HFF-Myc (cell line): ENCODE results near the gene TMEM50B.
"Not testable (repeated sequence)": the region's sequence is repeated elsewhere in the genome, so short reads cannot be mapped to it uniquely, and the experiment has no call there.

Experiments
- DNase-seq: peaks from one replicate; pipeline ENCODE4 v3.0.0-alpha.2; 2011; ENCODE audit warnings: low read depth; ENCODE audit errors: extremely low read depth
- H3K4me3 ChIP-seq: replicated peaks from 2 replicates; pipeline ENCODE4 v1.5.1; 2011; ENCODE audit warnings: low read depth, mild to moderate bottlenecking, control low read depth, low read length
- TF ChIP-seq, protein P1 (sequence below): IDR thresholded peaks from 2 replicates; pipeline ENCODE4 v1.5.1; 2012; ENCODE audit warnings: mild to moderate bottlenecking, low read depth, low read length, control low read depth; ENCODE audit errors: missing control alignments

The TMEM50B gene

GRCh38 chr21:33461538-33462250 is 18.1 kb downstream of the TMEM50B start:
- TF ChIP-seq, protein P1, sequence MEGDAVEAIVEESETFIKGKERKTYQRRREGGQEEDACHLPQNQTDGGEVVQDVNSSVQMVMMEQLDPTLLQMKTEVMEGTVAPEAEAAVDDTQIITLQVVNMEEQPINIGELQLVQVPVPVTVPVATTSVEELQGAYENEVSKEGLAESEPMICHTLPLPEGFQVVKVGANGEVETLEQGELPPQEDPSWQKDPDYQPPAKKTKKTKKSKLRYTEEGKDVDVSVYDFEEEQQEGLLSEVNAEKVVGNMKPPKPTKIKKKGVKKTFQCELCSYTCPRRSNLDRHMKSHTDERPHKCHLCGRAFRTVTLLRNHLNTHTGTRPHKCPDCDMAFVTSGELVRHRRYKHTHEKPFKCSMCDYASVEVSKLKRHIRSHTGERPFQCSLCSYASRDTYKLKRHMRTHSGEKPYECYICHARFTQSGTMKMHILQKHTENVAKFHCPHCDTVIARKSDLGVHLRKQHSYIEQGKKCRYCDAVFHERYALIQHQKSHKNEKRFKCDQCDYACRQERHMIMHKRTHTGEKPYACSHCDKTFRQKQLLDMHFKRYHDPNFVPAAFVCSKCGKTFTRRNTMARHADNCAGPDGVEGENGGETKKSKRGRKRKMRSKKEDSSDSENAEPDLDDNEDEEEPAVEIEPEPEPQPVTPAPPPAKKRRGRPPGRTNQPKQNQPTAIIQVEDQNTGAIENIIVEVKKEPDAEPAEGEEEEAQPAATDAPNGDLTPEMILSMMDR = no peak
- no peak for DNase-seq
- H3K4me3 ChIP-seq = no peak overlapping the region

- DNase-seq = no peak
- TF ChIP-seq, protein P1 = no peak
Measured at GRCh38 chr21:33458861-33459260, 20.9 kb downstream of the TMEM50B start.

DNA sequence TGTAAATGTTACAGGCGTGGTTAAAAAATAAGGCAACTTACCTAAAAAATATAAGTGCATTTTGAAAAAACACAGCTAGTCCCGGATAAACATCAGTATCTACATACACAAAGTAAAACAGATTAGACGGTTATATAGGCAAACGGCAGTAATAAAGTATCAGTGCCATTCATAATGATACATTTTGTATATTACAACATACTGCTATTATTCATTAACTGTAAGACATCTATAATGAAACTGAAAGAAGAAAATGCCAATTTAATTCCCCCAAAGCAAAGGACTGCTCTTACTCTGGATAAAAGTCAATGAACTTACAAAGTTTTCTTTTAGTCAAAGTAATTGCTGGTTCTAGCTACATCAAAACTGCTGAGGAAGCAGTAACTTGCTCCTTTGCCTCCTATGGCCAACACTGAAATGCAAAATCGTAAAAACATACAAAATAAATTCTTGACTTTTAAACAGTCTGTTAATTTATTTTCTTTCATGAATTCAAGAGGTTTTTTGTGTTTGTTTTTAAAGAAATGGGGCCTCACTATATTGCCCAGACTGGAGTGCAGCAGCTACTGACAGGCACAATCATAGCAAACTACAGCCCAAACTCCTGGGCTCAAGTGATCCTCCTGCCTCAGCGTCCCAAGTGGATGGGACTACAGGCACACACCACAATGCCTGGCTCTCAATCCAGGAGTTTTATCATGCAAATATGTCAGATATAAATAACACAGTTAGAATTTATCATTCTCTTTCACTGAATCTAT is 23.9 kb downstream of the TMEM50B start:
- no peak overlapping the region for H3K4me3 ChIP-seq
- TF ChIP-seq, protein P1 = no peak
- DNase-seq = no peak

More at GRCh38 chr21:33458861-33459260, 20.9 kb downstream of the TMEM50B start:
- H3K4me3 ChIP-seq = no peak overlapping the region

- no peak overlapping the region for H3K4me3 ChIP-seq
- no peak for DNase-seq
- TF ChIP-seq, protein P1 = no peak
Measured at GRCh38 chr21:33452362-33452761, 27.4 kb downstream of the TMEM50B start.

DNA sequence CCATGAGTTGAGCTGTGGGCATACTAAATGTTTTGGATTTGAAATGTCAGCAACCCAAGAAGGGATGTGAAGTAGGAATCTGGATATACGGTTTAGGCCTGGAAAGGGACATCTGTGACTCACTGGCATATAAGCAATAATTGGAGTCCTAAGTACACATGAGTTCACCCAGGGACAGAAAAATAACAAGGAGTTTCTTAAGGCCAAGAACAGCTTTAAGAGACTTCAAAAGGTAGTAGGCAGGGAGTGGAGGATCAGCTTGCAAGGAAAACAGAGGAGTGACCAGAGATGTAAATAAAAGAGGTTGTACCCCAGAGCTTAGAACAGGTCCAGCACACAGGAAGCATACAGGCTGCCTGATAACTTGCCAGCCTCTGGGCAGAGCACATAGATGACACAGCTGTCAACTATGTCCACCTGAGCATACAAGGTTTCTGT is 28.1 kb downstream of the TMEM50B start:
- TF ChIP-seq, protein P1 = no peak
- DNase-seq = no peak

DNA sequence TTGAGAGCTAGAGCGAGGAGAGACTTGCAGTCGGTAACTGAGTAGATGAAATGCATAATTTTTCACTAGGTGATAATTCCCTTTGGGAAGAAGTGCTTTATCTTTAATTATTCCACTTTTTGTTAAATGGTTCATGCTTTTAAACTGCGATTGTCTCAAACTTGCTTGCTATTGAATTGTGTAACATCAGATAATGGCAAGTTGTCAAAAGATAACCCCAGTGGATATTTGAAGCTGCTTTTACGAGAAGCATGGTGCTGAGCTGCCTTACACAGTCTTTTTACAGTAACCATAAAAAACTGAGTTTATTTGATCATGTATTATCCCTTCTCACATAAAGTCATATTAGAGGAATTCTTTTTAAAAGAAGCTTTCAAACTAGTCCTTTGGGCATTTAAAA is 30.2 kb downstream of the TMEM50B start:
- H3K4me3 ChIP-seq = no peak overlapping the region
- DNase-seq = no peak
- TF ChIP-seq, protein P1 = no peak

More for the DNA sequence above, 28.1 kb downstream of the TMEM50B start:
- no peak overlapping the region for H3K4me3 ChIP-seq

GRCh38 chr21:33446620-33447019 is 33.2 kb downstream of the TMEM50B start:
- not testable (repeated sequence) for H3K4me3 ChIP-seq, DNase-seq
